HS-5 (cell line): ENCODE data around the gene TMPRSS3.

Experiments used
- DNase-seq: peaks from one replicate; pipeline ENCODE4 v3.0.0-alpha.2; 2012; ENCODE audit warnings: low read depth

TMPRSS3 gene

DNA sequence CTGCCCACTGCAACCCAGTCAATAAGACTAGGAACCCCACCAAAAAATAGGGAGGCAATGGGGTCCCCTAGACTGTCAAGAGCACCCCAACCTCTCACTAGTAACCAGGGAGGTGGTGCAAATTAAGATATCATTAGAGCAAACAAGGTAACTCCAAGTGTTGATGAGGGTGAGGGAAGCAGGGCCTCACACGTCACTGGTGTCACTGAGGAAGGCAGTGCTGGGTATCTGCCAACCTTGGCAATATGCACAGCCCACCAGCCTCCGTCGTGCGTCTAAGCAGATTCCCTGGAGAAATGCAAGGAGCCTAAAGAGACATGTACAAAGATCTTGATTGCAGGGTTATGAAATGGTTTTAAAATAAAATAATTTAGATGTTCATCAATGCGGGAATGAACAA, 11.6 kb upstream of the TMPRSS3 start:
- DNase-seq: no peak

DNA sequence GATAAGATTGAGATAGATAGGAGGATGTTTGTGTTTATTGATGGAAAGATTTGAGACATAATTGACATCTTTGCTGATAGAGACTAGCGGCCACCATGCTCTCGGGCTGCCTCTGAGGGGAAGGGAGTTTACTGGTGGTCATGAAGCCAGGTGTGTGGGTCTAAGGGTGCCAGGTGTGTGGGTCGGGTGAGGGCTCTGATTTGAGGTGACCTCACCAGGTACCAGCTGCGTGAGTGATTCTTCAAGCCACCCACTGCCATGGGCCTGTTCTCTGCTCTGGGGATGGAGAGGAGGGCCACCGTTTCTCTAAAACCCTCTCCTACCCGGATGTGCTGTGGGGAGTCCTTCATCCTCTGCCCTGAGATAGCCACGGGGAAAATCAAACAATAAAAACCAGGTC, 11.0 kb upstream of the TMPRSS3 start:
- DNase-seq: no peak

DNA sequence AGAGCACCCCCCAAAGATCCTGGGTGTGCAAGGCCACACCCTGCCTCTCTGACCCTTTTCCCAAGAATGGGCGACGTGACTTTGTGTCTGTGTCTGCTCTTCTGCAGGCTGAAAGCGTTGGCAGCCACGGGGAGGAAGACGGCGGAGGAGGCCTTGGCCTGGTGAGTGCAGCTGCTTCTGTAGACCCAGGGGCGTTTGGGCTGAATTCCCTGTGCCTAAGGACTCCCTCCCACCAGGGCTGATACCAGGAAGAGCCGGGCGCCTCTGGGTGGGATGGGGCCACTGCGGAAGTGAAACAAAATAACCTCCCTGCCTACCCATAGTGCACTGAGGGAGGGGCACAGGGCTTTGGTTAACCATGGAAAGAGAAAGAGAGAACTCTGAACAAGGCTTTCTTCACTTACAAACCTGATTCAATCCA, 10.4 kb upstream of the TMPRSS3 start:
- DNase-seq: no peak

DNA sequence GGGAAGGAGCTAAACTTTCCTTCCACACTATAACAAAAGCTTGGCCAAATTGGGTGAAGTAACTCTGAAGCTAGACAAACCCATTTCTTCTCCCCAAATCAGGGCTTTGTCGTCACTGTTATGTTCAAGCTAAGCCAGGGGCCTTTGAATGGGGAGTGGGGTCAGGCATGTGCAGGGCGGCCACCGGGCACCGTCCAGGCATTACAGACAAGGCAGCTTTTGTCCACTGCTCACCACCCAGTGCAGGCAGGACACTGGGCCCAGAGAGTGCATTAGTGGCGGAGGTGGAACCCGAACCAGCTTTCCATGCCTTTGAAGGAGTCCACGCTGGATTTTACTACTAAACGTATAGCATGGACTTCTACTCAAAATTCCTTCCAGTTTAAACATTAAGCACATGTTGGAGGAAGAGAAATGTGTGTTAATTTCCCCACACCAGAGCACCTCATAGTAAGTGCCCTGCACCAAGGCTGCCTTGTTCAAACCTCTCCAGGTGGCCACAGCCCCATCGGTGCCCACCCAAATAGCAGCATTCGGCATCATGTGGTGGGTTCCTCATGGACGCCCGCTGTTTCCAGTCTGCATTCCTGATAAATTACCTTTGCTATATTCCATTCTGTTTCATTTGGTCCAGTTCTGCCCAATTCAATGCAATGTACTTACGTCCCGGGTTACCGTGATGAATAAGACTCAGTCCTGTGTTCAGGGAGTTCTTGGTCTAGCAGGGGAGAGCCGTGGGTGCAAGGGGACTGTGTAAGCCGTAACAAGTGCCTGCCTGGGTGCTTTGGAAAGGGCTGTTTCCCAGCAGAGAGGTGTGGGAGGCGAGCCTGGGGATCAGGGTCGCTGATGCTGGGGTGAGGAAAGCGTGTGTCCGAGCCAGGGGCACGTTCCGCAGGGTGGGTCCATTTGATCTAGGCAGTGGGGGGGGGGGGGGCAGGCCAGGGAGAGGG, 9.5 kb upstream of the TMPRSS3 start:
- no peak for DNase-seq

- DNase-seq: no peak
Observed at GRCh38 chr21:42404539-42404938, 8.7 kb upstream of the TMPRSS3 start.

GRCh38 chr21:42403611-42404231, 7.9 kb upstream of the TMPRSS3 start, which contains the start of gene UBASH3A:
Gene UBASH3A, plus strand, starts transcription at chr21:42403902. Its CDS starts 44 bp downstream, at chr21:42403946.
- no peak for DNase-seq

- no peak for DNase-seq
Observed at GRCh38 chr21:42401820-42402251, 6.0 kb upstream of the TMPRSS3 start.

- no peak for DNase-seq
Observed at GRCh38 chr21:42401154-42401553, 5.3 kb upstream of the TMPRSS3 start.

DNA sequence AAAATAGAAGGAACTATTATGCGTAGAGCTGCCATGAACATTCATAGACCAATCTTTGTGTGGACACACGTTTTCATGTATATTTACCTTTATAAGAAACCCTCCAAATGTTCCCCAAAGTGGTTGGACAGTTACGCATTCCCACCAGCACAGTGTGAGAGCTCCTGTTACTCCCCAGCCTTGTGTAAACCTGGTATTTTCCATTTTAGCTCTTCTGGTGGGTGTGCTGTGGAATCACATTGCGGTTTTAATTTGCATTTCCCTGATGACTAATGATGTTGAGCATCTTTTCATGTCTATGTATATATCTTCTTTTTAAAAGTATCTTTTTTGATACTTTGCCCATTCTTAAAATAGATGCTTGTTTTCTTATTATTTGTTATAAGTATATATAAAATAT, 4.7 kb upstream of the TMPRSS3 start:
- DNase-seq: no peak

DNA sequence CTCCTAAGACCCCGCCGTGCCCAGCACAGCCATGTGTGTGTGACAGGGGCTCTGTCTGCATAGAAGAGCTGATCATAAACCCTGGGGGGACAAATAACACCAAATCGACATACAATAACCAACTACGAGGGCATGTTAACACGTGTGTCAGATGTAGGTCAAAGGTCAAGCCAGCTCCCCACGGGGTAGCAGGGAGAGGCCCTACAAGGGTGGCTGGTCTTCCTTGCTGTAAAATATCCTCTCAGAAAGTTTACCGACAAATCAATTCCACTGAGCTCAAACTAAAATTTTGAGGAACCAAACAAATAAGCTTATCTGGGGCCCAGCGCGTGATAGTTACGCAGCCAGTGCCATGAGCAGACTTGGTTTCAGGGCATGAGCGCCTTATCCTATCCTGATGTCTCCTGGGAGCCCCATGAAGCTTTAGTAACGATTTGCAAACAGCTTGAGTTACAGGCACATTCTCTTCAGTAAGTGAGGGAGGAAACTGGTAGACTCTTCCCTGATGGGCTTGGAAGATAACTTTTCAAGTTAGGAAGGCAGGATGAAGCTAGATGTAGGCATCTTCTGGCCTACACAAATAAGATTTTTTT, 2.7 kb upstream of the TMPRSS3 start:
- no peak for DNase-seq

DNA sequence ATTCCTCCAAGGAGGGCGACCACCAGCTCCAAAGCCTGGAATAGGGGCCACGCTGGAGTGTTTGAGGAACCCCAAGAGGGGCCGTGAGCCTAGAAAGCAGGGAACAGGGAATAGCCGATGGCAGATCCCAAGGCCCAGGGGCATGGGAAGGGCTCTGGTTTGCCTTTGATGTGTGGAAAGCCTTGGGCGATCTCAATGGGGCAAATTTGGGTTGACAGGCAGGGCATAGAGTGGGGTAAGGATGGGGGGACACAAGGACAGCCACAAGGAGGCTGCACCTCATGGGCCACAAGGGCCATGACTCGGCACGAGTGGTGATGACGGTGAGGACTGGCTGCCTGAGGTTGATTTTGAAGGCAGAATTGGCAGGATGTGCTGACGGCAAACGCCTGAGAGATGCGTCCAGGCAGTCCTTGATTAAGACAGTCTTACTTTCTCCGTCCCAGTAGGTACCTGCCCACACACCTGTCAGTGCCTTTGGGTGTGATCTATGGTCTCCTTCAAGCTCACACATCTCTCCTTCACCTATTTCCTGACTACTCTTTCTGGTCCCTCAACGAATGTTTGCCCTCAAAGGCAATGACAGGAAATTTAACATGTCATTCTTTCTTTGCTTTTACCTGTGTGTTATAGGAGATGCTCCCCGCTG, 2.0 kb upstream of the TMPRSS3 start:
- no peak for DNase-seq

DNA sequence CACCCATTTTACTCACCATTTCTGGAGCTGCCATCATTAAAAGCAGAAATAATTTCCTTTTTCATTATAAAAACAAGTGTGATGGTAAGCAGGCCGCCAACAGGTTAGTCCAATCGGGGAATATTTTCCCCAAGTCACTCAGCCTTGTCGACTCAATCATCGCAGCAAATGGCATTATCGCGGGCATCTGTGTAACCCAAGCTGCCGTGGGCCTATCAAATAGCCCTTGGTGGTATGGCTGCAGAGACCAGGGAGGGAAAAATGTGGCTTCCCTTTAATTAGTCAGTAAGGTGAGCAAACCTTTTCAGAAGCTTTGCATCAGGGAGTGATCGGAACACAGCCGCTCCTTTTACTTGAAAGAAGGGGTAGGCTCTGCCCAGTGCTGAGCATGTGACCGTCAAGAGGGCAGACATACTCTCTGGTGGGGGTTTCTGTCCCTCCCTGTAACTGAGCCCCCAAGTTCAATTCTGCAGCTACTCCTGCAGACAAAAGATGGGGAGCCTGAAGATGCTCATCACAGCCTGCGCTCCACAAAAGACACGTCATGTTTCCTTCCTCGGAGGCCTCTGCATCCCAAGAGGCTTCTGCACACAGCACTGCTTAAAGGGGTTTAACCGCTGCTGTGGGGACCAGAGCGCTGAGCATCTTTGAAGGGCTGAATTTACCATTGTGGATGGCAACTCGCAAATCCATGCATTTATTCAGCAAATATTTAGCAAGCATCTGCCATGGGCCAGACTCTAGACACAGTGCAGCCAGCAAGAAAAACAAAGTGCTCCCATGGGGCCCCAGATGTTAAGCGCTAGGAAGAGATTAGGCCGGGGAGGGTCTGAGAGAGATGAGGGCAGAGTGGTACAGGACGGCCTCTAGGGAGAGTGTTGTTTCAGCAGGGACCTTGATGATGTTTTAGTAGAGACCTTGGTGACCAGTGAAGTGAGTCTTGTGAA, 1.2 kb upstream of the TMPRSS3 start:
- no peak for DNase-seq

DNA sequence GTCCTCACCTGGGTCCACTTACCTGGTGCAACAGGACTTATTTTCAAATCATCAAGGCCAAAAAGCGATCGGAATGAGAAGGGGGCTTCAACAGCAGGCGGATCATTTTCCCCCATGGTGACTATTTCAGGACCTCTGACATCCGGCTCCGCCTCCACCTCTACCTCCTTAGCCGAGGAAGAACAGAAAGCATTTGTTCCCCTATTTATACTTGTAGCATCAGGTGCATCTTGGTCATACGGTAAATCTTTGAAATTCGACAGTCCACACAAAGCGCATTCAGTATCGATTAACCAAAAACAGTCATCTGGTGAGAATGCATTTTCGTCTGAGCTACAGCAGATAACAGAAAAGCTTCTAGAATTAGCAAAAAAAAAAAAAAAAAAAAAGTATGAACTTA, 550 bp downstream of the TMPRSS3 start:
- DNase-seq: no peak

DNA sequence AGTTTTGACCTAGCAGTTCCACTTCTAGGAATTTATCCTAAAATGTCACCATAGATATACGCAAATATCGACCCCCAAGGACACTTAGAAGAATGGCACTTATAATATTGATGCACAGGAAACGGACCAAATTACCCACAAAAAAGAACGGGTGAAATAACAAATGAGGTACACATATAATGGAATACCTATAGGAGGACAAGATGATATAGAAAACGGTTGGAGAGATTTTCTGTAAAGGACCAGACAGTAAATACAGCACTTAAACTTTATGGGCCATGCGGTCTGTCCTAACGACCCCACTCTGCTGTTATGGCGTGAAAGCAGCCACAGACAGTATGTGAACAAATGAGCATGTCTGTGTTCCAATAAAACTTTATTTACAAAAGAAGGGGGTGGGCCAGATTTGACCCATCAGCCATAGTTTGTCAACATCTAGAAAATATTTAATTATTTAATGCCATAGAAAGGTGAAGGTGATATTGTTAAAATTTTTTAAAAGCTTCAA, 2.4 kb downstream of the TMPRSS3 start:
- no peak for DNase-seq

GRCh38 chr21:42392731-42393442, 3.0 kb downstream of the TMPRSS3 start:
- no peak for DNase-seq

DNA sequence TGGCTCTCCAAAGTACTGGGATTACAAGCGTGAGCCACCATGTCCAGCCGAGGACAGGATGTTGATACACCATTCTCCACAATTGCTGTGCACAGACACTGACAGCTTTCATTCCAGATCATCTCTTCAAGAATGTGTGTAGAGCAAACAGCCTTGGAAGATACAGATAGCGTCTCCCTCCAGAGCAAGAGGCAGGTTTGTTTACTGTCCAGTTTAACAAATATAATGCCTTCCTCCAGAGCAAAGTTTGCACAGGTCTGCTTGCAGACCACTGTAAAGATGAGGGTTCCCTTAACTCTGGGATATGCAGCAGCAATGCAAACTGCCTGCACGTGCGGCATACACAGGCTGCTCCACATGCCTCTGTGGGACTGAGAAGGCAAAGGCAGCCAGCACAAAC, 4.6 kb downstream of the TMPRSS3 start:
- no peak for DNase-seq

DNA sequence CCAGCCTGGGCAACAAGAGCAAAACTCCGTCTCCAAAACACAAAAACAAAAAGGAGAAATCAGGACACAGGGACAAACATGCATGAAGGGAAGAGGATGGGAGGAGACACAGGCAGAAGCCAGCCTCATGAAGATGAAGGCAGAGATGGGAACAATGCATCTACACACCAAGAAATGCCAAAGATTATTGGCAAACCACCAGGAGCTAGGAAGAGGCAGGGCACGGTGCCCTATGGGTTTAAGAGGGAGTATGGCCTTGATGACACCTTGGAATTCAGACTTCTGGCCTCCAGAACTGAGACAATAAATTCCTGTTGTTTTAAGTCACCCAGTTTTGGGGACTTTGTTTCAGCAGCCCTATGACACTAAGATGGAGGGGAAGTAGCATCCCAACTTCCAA, 5.2 kb downstream of the TMPRSS3 start:
- no peak for DNase-seq

GRCh38 chr21:42390193-42390592, 5.7 kb downstream of the TMPRSS3 start:
- no peak for DNase-seq

DNA sequence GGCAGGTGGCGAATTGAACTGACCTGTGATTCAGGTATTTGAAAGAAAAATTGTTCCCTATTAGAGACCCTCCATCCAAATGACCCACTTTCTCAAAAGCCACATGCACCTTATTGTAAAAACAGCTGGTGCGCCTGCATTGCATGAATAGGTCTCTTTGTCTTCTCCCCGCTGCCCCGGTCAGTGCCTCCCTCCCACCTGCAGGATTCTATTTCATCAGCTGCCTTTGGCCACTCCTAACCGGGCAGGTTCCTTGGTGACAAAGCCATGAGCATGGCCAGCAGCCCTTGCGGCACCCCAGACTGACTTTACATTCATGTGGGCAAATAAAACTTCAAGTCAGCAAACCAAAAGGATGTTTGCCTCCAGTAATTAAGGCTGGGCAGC, 6.4 kb downstream of the TMPRSS3 start:
- DNase-seq: no peak

DNA sequence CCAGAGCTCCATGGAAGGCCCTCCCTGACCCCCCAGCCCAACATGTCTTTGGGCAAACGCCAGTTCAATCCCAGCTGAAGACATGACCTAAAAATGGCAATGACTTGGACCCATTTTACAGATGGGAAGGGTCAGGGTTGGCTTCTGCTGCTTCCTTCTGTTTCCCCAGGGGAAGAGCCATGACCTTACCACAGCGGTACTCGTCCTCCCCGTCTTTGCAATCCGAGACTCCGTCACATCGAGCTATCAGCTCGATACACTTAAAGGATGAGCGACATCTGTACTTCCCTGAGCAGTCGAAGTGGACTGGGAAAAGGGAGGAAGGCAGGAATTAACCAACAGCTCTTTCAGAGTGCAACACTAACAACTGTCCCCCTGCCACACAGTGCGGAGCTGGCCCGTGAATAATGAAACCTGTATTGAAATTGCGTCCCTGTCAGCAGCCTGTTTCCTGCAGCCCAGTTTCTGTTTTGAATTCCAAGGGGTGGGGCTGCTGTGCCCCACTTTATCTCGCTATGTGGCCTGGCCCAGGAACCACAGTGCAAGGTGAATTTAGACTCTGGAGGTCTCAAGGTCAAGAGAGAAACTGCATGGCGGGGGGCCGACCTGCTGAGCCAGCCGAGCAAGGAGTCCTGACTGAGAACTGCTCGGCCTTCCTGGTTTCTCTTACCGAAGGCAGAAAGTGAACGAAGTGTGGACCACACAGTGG, 7.0 kb downstream of the TMPRSS3 start:
- no peak for DNase-seq
